Non-pigmented ciliary epithelial cell (primary cell): Measurements from ENCODE around the gene WDR35.
A peak's percentile ranks its signal among the peaks of the same experiment; 100 is the strongest.

Source experiments
- DNase-seq: peaks from one replicate; pipeline ENCODE4 v3.0.0-alpha.2; 2010; ENCODE audit warnings: low read depth

Gene WDR35

DNA sequence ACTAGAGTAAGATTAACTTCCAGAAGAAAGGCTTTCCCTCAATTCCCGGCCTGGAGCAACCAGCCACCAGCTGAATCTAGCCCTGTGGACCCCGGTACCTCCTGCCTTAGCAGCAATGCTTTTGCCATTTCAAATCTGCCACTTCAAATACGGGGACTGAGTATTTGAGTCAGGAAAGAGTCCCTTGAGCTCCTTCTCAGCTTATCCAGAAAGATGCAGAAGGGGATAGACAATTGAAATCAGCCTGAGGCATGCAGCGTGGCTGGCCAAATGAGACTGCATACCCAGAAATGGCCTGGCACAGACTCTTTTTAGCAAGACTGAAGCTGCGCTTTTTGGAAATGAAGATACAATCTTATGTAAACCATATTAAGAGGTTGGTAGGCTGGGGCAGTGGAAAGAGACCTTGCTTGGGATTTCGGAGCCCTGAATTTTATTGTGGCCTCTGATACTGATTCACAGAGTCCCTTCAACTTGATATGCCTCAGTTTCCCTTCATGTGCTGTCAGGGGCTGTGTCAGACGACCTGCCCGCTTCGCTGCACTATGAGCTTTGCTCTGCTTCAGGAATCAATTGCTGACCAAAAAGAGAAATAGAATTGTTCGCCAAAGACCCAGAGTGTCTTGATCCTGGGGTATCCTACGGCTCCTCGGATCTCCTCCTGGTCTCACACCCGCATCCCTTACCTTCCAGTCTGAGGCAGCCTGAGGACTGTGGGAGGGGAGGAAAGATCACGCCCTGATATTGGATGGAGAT lies 21.5 kb upstream of the WDR35 start:
- DNase-seq, result no peak

DNA sequence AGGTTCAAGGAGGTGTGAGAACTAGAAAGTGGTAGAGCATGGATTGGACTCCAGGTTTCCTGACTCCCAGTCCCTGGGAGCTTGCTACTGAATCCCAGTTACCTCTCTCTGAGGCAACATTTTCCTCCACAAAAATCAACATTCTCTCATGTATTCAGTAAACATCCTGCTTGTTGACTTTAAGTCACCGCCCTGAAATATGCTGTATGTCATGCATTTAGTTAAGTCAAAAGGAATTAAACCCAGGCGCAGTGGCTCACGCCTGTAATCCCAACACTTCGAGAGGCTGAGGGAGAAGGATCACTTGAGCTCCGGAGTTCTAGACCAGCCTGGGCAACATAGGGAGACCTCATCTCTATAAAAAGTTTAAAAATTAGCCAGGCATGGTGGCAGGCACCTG lies 18.8 kb upstream of the WDR35 start:
- no peak for DNase-seq

DNA sequence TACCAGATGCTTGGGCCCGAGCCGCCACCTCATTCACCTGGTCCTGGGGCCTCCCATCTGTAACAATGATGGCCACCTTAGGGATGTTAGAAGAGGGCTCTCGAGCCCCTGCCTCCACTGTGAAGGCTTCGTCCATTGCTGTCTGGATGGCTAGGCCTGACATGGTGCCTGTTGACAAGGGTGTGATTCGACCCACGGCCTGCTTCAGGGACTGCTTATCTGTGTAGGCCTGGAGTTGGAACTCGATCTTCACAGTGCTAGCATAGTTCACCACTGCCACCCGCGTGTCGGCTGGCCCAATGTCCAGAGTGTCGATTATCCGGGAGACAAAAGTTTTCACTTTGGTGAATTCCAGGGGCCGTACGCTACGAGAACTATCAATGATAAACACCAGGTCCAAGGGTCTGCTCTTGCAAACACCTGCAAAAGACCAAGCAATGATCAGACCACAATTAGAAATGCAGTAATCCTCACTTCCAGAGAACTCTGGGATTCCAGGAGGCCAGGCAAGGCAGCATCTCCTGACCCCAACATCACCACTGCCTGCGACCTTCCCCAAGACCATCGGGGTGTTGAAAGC lies 16.1 kb upstream of the WDR35 start:
- no peak for DNase-seq

DNA sequence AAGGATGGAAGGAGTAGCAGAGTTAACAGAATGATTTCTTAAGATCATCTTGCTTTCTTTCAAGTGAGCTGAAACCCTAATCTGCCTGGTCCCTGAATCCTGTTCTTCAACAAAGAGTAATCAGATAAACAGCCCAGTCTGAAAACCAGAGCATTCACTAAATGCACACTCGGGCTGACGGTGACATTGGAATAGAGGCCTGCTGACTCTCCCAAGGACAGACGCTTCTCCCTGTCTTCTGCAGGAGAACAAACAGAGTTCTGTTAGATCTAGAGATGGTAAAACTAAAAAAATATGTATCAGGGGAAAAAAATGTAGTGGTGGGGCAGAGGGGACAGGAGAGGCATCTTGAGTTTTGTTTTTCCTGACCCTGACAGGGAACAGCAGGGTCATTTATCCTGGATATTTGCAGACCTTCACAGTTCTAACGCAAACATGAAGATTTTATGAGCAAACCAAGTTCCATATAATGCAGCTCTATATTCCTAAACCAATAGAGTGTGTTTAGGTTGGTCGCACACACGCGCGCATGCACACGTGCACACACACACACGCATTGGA lies 15.2 kb upstream of the WDR35 start:
- DNase-seq, result no peak

DNA sequence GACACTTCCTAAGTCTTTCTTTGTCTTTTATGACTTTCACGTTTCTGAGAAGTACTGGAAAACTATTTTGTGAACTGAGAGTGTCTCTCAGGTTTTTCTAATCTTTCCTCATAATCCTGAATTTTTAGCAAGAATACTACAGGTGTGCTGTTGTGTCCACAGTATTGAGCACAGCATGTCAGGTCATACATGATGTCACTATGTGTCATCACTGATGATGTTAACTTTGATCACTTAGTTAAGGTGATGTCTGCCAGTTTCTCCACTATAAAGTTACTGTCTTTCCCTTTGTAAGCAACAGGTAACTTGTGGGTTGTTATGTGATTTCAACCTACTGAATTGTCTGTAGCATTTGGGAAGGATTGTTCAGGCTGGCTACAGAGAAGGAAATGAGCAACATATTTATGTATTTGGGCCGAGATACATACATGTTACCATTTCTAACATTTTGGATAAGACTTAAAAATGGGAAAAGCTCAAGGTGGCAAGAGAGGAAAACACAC lies 11.5 kb upstream of the WDR35 start:
- DNase-seq, result no peak

DNA sequence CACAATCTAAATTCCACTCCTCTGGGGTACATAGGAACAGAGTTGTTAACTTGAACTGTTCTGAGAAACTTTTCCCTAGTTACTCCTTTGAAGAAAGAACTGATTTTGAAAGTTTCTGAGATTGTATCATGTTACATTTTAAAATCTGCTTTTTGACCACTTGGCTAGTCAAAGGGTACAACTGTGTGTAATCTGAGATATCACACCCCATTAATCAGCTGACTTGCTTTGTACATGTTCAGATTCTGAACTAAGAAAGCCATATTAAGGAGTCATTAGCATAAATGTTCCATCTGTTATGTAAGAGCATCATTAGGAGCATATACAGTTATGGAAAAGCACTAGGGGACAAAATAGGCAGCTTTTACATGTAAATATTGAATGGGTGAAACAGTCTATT lies 3.8 kb upstream of the WDR35 start:
- DNase-seq, result no peak

DNA sequence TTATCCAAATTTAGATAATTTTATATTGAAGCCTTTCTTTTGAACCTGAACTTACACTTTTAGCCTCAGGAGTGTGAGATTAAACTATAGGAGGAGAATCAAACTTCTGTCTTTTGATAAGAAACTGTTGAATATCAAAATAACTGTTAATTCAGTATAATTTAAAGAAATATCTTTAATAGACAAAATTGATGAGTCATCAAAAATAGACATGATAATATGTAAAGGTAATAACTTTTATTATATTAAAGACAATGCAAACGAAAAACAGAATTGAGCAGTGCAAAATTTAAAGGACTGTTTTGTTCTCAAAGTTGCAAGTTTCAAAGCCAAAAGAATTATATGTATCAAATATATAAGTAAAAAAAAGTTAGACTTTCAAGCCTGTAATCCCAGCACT lies 2.0 kb upstream of the WDR35 start:
- DNase-seq, result no peak

DNA sequence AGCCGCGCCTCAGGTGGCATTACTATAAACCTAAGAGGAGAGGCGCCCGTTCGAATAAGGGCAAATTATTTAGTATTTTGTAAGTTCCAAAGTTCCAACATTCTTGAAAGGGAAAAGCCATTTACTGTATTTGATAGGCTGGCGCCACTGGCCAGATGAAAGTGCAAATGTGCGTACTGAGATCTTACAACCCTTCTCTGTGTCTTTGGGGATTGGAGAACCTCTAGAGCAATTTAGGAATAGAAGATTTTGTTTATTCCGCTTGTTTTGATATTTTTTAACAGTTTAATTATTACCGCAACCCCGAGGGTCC lies 467 bp upstream of the WDR35 start:
- DNase-seq, result no peak

DNA sequence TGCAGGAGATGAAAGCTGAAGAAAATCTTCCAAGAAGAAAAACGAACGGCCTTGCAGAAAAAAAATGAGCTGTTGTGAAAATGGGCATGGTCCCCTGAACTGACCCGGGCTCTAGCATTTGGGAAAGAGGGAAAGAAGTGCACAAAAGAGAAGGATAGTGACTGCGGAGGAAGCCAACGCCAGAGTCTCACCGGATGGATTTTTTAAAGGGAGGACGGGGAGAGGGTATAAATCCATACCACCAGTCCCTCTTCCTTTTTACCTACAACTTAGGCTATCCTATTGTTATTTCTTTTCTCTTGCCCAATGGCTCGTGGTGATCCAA lies 601 bp downstream of the WDR35 start:
- no peak for DNase-seq

DNA sequence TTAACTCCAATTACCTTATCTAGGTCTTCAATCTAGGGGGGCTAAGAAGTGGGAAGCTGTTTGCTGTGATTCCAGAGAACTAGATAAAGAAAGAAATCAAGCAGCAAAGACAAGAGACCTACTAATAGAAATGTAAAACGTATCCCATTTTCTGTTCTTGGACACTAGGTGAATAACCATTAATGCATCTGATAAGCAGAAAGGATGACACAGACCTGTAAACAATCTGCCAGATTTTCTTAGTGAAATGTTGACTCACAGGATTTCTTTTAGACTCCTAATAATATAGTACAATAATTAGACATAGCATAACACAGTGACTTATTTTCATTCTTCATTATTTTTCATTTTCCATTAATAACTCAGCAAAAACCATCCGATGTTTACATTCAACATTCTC lies 1.3 kb downstream of the WDR35 start:
- no peak for DNase-seq

DNA sequence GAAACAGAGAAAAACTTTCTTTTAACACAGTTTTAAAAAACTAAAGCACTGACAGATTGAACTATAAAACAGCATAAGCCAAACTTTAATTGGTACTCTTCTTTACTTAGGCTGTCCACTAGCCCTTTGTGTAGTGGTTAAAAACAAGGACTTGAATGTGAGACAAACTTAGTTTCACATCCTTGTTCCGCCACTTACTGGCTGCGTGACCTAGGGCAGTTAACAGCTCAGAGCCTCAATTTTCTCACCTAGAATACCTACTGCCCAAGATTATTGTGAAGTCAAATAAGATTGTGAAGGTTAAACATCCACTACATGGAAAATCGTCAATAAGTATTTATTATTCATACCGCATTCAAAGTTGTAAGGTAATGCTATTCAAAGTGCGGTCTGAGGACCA lies 2.0 kb downstream of the WDR35 start:
- DNase-seq, result no peak

DNA sequence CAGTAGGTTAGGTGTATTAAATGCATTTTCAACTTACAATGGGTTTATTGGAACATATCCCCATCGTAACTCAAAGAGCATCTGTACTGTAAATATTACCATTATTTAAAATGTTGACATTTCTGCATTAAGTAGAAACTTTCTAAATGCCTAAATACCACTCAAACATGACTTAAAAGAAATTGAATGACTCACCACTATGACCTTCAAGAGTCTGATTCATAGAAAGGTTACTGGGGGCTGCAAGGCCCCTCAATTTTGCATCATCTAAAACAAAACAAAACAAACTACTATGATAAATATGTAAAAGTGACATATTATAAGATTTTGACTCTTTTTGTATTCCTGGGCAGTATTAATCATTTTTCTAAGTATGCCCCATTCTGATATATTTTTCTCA lies 7.6 kb downstream of the WDR35 start:
- no peak for DNase-seq

DNA sequence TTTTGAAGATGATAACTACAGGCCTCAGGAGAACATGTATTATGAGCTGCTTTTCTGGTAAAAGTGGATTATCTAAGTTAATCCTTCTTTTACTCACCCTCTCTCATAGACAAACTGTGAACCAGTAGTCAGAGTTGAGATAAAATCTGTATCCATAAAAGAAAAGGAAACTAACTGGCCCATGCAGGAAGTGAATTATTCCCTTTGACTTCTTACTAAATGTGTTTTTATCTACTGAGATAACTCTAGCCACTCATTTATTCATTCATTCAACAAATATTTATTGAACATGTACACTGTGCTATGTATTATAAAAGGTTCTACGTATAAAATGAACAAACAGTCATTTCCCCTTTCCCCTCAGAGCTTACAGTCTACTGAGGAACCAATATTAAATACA lies 10.0 kb downstream of the WDR35 start:
- DNase-seq, result no peak

DNA sequence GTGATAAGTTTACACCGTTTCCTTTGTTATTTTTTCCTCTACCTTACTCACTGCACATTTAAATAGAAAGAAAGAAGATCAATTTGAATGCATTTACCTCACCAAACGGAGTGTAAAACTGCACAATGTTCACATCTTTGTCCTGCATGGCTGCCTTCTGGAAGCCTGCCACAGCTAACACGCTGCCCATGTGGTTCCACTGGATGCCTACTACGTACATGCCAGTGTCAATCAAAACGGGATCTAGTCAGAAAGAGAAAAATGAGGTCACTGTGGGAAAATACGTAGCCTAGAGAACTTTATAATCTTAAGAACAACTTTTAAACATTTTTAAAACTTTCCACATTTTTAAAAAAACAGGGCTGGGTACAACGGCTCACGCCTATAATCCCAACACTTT lies 16.4 kb downstream of the WDR35 start:
- no peak for DNase-seq

DNA sequence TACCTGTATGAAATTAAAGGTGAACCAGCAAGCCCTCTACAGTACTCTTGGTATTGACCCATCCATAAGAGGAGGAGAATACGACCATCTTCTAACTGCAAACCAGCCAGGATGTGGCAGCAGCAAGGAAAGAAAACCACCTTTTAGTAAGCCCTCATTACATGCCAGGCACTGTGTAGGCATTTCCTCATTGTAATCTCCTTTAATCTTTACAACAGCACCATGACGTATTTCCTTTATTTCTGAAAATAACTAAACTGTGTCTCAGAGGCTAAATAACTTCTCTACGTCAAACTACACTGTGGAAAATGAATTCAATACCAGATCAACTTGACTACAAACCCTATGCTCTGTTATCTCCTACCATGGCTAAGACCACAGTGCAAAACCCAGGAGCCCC lies 18.2 kb downstream of the WDR35 start:
- DNase-seq, result no peak

DNA sequence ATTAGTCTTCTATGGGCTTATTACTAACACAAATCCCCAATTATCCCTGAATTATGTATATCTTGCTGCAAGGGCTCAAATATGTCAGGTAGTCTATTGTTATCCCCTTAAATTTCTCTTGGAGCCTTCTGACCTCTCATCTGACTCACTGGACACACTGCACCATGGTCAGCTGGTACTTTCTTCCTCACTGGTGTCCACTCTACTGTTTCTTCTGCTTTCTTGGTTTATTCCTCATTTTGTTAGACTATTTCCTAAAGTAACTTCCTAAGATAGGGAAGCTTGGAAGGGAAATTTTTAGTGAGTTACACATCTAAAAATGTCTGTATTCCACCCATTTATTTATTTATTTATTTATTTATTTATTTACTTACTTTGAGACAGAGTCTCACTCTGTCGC lies 26.5 kb downstream of the WDR35 start:
- DNase-seq, result no peak

DNA sequence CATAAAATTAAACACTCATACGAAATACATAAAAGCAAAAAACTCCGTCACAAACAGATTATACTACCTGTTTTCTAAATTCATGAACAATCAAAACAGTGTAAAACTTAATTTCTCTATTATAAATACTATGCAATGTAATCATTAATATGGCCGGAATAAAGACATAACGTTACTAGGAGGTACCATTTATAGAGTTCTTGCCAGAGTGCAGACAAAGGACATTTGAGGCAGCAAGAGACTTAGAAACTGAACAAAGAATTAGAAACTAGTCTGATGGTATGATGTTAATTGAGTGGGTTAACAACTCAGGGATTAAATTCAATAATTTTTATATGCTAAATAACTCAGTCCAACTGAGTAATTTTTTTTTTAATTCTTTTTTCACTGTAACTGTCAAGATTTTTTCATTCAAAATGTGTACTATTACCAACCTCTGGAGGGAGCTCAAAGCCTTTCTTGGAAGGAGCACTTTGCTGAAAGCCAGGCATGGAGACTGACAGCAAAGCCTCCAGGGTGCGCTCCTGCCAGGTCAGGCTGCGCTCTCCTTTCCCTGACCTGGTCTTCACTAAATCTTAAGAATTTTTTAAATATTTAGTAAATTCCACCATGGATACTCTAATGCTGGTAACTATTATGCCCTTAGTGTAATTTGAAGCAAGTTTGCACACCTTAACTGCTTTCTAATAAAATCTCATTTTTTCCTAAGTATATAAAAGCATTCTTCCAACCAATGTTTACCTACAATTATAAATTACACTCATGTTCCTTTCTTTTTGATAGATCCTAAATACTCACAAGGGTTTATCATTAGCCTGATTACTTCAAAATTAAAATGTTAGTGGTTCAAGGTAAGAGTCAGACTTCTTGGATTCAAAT lies 34.1 kb downstream of the WDR35 start:
- peak; percentile 42 for DNase-seq

DNA sequence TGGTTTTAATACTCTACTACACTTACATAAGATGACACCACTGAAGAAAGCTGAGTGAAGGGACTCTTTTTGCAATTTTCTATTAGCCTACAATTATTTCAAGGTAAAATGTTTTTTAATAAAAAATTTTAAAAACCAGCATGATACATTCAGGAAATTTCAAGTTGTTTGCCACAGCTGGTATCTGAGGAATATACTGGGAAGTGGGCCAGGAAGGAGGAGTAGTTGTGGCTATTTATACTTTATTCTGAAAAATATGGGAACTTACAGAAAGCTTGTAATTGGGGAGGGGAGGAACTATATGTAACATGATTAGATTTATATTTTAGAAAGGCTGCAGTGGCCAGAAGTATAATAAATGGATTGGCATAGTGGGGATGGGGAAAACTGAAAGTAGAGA lies 40.8 kb downstream of the WDR35 start:
- DNase-seq, result no peak

DNA sequence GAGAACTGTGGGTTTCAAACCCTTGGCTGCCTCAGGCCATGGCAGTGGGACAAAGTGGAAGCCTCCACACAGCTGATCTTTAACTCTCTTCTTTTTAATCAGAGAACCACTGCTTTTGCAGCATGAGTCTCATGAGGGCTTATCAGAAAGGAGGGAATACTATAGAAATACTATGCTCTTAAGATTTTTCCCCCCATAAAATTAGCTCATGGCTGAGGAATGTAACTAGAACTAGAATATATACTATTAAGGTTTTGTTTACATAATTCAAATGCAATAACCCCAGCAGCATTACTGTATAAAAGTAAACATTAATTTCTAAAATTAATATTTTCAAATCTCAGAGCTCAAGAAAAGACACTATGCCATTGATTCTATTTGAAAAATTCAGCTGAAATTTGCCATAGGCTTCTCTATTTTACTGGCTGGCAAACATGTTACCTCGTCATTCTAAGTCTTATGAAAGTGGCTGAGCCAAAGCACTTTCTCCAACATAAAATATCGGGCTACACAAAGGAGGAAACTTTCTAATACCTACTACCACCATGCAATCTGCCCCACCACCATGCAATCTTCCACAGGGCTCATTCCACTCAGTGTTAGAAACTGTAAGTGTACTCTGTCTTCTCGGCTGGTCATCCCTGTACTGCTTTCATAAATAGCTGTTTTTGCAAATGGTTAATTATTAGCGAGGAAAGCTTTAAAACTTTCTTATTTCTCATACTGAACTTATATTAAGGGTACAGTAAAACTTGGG lies 42.5 kb downstream of the WDR35 start:
- DNase-seq, result no peak

DNA sequence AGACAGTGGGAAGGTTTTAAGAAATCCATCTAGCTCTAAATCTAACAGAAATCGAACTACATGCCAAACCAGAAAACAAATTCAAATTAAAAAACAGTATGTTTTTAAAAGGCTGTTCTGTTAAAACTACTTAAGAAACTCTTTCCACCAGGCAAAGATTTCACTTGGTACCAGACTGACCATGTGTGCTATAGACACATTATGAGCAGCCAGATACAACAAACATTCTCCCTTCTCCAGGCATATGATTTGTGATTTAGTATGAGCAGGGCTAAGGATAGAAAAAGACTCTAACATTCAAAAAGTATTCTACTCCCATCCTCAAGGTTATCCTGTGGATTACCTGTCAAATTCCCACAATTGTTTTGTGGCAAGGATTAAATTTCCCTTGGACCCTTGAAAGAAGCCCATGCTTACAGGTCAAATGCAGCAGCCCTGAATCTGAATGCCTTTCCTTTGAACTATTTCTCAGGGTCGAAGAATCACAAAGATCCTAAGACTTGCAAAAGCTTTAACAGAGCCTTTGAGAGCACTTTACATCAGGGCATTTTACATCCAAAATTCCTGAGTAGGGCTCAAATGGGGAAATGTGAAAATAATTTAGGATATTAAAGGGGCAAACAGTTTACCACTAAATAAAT lies 45.6 kb downstream of the WDR35 start:
- DNase-seq, result no peak

DNA sequence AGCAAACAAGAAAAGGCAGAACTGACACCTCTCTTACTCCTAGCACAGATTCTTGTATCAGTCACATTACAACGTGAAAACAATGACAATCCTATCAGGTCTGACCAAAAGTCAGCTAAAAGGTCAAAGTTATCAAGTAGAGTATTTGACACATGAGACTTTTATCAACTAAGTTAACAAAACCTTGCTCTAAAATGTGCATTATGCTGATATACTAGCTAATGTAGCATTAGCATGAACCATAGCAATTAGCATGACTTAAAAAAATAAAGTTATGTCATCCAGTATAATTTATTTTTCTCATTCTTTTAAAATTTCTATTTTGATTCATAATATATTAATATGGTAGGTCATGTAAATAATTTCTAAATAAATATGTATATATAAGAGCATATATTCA lies 46.7 kb downstream of the WDR35 start:
- no peak for DNase-seq

DNA sequence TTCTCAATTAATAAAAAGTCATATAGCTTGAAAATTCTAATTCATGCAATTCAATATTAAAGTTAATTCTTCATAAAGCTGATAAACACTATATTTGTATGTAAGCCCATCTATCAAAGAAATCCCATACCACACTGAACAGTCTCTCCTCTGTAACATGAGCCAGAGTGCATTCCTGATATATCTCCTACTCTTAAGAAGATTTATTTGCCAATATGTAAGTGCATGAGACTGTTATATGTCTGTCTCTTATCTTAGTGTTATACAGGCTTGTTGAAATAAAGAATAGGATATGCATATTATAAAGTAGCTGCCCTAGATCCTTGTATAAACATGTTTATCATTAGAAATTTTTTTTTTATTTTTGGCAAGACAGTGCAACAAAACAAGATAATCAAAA lies 47.7 kb downstream of the WDR35 start:
- DNase-seq, result no peak
